DMS53 (cell line): ENCODE data around the gene UBR3.
"Not testable (repeated sequence)": the region's sequence is repeated elsewhere in the genome, so short reads cannot be mapped to it uniquely, and the experiment has no call there.

Experiments
- DNase-seq: peaks from one replicate; lab custom pipeline; 2025; lab: John Stamatoyannopoulos, UW

The UBR3 gene

GRCh38 chr2:169867579-169867978 lies 40.3 kb downstream of the UBR3 start:
- no peak for DNase-seq

DNA sequence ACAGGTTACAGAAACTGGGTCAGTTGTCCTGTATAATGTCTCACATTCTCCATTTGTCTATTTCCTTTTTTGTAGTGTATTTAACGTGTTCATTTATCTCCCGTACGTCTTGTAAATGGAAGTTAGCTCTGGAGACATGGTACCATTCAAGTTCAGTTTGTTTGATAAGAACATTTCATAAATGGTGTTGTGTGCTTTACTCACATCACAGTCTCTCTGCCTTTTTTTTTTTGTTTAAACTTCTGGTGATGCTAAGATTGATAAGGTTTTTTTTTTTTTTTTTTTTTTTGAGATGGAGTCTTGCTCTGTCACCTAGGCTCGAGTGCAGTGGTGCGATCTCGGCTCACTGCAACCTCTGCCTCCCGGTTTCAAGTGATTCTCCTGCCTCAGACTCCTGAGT lies 41.7 kb downstream of the UBR3 start:
- no peak for DNase-seq

DNA sequence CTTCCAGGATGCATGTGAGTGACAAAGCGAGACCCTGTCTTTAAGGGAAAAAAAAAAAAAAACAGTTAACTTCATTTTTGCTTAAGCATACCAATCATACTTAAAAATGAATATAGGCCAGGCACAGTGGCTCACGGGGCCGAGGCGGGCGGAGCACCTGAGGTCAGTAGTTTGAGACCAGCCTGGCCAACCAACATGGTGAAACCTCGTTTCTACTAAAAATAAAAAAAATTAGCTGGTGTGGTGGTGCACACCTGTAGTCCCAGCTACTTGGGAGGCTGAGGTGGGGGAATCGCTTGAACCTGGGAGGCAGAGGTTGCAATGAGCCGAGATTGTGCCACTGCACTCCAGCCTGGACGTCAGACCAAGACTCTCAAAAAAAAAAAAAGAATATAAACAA lies 44.1 kb downstream of the UBR3 start:
- DNase-seq, result not testable (repeated sequence)

GRCh38 chr2:169871994-169872393 lies 44.7 kb downstream of the UBR3 start:
- DNase-seq, result no peak

GRCh38 chr2:169877398-169877797 lies 50.1 kb downstream of the UBR3 start:
- DNase-seq, result peak; percentile 56

DNA sequence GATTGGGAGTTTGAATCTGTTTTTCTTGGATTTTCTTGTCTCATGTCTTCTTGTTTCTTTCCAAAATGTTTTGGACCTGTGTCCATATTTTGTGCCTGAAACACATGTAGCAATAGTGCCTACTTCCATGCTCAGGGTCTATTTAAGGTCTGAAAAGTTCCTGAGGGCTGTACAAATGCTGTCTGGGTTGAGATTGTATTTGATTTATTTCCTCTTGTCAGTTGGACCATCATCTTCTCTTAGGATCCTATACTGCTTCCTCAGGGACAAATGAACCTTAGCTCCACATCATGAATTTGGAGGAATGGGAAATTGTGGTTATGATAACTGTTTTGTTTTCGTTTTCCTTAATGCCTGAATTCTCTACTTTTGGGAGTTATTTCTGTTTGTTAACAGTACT lies 59.9 kb downstream of the UBR3 start:
- DNase-seq, result no peak

- DNase-seq, result peak; percentile 94
Measured at GRCh38 chr2:169891593-169892298, 64.5 kb downstream of the UBR3 start.

DNA sequence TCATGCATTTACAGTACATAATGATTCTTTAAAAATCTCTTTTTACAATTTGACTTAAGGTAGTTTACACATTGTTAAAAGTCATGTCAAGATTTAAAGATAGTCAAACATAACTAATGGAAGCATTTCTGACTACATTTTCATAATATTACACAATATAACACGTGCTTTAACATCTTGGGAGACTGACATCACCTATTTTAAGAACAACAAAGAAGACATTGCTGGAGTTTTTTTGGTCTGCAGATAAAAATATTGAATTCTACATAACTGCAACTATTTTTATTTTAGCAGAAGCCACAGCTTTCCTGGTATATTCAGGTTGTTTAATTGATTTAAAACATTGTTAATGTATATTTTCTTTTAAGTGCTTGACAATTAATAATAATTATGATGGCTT lies 65.7 kb downstream of the UBR3 start:
- DNase-seq, result no peak

GRCh38 chr2:169895294-169895985 lies 68.2 kb downstream of the UBR3 start:
- no peak for DNase-seq

- DNase-seq, result no peak
Measured at GRCh38 chr2:169897834-169898233, 70.6 kb downstream of the UBR3 start.

DNA sequence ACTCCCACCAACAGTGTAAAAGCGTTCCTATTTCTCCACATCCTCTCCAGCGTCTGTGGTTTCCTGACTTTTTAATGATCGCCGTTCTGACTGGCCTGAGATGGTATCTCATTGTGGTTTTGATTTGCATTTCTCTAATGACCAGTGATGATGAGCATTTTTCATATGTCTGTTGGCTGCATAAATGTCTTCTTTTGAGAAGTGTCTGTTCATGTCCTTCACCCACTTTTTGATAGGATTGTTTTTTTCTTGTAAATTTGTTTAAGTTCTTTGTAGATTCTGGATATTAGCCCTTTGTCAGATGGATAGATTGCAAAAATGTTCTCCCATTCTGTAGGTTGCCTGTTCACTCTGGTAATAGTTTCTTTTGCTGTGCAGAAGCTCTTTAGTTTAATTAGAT lies 72.8 kb downstream of the UBR3 start:
- not testable (repeated sequence) for DNase-seq

DNA sequence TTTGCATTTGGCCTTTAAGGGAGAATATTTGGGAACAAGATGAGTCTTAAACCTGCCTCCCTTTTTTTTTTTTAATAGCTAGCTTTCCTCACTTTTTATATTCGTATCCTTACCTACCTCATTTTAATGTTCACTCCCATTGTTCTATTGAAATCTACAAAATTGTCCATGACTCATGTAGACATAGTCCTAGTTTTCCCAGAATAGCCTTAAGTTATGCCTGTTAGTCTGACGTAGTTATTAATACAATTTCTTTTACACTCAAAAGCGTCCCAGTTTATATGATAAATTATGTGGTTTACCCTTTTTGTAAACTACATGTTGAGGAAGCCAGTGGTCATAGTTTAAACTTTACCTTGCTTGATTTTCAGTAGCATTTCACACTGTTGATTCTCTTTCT lies 73.4 kb downstream of the UBR3 start:
- no peak for DNase-seq

DNA sequence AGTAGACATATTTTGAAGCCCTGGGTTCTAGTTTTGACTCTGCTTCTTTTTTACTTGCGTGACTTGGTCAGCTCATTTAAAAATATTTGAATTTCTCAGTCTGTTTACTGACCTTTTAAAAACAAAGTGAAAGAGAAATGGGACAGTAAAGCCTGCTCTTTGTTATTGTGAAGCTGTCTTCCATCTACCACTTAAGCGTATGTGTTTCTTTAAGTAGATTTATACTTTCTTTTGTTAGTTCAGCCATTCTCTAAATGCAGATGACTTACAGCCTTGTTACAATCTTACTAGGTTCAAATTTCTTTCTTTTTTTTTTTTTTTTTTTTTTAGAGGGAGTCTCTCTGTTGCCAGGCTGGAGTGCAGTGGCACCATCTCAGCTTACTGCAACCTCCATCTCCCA lies 79.5 kb downstream of the UBR3 start:
- no peak for DNase-seq

GRCh38 chr2:169909376-169909775 lies 82.1 kb downstream of the UBR3 start:
- no peak for DNase-seq

DNA sequence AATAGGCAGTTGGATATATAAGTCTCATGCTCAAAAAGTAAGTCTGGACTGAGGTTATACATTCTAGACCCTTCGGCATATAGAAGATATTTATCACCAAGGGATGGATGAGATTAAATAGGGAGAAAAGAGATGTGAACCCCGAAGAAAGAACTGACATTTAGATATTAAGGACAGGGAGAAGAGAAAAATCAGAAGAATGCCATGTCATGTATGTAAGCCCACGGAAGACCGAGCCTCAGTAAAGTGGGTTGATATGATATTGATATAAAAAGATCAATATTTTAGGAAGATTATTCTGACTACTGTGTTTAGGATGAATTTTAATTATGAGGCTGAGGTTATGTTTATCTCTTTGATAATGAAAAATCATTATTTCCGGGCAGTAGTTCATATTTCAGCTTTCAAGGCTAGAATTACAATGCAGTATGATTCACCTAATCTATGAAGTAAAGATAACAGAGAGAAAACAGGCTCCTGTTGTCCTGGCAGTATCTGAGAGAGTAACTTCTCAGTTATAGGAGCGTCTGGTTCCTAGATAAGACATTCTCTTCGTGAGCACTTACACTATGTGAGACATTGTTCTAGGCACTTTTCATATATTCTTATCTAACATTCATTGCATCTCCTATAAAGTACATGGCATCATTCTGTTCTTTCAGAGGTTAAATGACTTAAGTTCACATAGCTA lies 83.0 kb downstream of the UBR3 start:
- no peak for DNase-seq

DNA sequence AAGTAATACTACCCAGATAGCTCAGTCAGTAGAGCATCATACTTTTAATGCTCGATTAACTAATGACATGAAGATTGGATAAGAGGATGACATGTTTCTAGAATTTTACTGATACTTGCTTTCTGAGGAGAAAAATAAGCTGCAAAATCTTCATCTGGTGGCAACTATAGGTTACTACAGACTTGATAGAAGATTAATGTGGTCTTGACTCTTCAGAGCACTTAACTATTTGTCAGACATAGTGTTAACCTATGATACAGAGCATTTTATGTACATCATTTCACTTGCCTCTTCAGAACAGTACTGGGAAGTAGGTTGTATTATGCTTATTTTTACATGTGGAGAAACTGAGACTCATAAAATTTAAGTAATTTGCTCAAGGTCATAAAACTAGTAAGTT lies 83.9 kb downstream of the UBR3 start:
- no peak for DNase-seq

DNA sequence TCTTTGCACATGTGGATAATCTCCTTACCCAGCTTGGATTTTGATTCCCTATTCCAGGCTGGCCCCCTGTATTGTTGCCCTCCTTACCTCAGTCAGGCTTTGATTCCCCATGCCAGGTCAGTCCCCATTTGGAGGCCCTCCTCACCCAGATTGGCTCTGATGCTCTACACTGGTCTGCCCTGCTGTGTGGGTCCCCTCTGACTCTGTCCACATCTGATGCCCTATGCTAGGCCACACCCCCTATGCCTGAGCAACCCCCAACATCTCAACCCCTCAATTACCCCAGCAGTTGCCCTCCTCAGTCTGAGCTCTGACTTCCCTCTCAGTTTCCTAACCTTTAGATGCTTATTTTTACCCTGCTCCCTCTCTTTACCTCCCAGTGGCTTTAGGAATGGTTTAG lies 89.4 kb downstream of the UBR3 start:
- no peak for DNase-seq

- DNase-seq, result peak; percentile 59
Measured at GRCh38 chr2:169923977-169924376, 96.7 kb downstream of the UBR3 start.

GRCh38 chr2:169925968-169926367 lies 98.7 kb downstream of the UBR3 start:
- no peak for DNase-seq

DNA sequence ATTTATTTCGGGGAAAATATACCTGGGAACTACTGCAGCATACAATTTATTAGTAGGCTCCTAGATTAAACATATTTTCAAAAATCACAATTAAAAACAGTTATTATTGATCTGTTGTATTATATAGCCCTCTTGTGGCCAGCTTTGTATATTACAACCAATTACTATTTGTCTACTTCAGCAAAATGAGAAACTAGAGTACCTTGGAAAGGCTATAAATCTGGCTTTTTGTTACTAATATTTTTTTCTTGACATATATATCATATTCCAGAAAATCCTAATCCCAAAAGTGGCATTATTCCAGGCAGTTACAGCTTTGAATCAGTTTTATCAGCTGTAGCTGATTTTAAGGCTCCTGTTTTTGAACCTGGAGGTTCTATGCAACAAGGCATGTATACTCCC lies 101.2 kb downstream of the UBR3 start:
- peak; percentile 79 for DNase-seq

GRCh38 chr2:169933124-169933711 lies 106.0 kb downstream of the UBR3 start:
- peak; percentile 85 for DNase-seq

DNA sequence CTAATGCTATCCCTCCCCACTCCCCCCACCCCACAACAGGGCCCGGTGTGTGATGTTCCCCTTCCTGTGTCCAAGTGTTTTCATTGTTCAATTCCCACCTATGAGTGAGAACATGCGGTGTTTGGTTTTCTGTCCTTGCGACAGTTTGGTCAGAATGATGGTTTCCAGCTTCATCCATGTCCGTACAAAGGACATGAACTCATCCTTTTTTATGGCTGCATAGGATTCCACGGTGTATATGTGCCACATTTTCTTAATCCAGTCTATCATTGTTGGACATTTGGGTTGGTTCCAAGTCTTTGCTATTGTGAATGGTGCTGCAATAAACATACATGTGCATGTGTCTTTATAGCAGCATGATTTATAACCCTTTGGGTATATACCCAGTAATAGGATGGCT lies 109.4 kb downstream of the UBR3 start:
- DNase-seq, result not testable (repeated sequence)

DNA sequence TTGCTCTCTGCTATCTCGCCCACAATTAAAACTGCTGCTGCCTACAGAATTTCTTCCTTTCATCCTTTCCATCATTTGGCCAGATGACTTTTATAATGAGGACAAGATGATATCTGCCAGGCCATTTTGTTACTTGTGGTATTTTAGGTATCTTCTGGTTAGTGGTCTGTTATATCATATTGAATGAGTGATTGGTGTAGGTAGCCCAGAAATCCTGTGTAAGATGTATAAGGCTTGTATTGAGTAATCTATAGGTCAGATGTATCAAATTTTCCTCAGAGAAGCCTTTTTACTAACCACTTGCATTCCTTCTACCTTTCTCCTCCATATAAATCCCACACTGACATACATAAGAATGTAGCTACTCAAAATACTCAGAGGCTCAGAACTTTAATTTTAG lies 118.3 kb downstream of the UBR3 start:
- no peak for DNase-seq
